HuH-7.5 (cell line): ENCODE data around the gene DGCR6.
"Not testable (repeated sequence)": the region's sequence is repeated elsewhere in the genome, so short reads cannot be mapped to it uniquely, and the experiment has no call there.

Experiments used
- DNase-seq: peaks from one replicate; pipeline ENCODE4 v3.0.0; 2011; ENCODE audit warnings: low spot score

DGCR6 gene

DNA sequence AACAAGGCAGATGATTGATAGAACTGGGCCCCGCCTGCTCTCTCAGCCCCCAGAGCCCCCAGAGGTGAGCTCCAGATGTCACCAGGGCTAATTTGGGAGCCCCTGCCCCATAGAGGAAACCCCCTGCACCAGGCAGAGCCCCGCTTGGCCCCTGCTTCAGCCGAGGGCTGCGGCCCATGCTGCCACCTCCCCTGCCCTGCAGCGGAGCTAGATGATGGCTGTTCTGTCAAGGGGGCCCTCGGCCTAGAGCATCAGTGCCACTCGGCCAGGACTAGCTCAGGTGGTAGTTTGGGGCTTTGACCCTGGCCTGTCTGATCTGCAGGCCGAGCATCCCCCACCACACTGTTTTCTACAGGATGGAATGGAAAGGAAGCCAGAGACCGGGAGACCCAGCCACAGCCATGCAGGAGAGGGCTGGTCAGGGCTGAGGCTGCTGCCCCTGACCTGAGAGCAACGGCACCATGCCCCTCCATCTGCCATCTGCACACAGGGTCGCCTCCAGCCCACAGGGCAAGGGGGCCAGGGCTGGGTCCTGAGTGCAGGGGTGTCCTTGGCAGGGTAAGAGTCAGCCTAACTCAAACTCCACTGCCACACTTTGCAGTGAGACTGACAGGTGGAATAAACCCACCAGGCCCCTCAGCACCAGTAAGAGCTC lies 54.2 kb downstream of the DGCR6 start:
- not testable (repeated sequence) for DNase-seq

GRCh38 chr22:18961201-18961600 lies 55.1 kb downstream of the DGCR6 start:
- not testable (repeated sequence) for DNase-seq
